AG04450 (cell line): ENCODE data around the gene VILL. TPM values are rescaled to one million over a fixed set of nuclear protein-coding genes. Genes with fewer than 3 reads are reported as not detected.

Experiments
- CTCF ChIA-PET: fragments of 300-600, 350-600 bp; formaldehyde crosslinking; extraction: SDS; loops from one replicate; lab custom pipeline; 2022; ENCODE audit warnings: antibody characterized with exemption, inconsistent platforms; lab: Charles Lee
- POLR2A ChIA-PET: fragments of 350-600 bp; formaldehyde crosslinking; extraction: SDS; loops from one replicate; lab custom pipeline; 2021; ENCODE audit warnings: antibody characterized with exemption, inconsistent platforms; lab: Yijun Ruan, JAX
- DNase-seq: peaks from one replicate; pipeline ENCODE4 v3.0.0-alpha.2; 2011; ENCODE audit warnings: low read depth, low spot score
- H3K27ac ChIP-seq: one replicate; pipeline ENCODE4 v1.5.1; 2012; ENCODE audit warnings: low read depth, low read length, control low read depth
- H3K27me3 ChIP-seq: one replicate; pipeline ENCODE4 v1.6.0; 2012; ENCODE audit warnings: low read length; ENCODE audit not compliant: control insufficient read depth, insufficient read depth
- H3K4me3 ChIP-seq: 2 replicates; pipeline ENCODE4 v1.5.1; 2011; ENCODE audit warnings: mild to moderate bottlenecking, low read depth, low read length, control low read depth
- H3K9me3 ChIP-seq: 2 replicates; pipeline ENCODE4 v1.5.1; 2012; ENCODE audit warnings: low read length; ENCODE audit not compliant: control insufficient read depth, insufficient read depth
- polyA plus RNA-seq: library from polyadenylated mRNA; depleted of rRNA; stranded (reverse); fragments of >200 nt; gene quantifications from 2 replicates; pipeline ENCODE4 v1.2.3, GENCODE V29; 2011
- TF ChIP-seq, protein P1 (sequence below): IDR thresholded peaks from 2 replicates; pipeline ENCODE4 v1.5.1; 2011; ENCODE audit warnings: low read depth, low read length, control low read depth, inconsistent platforms

VILL gene
- polyA plus RNA-seq, 1 experiment, result 2.6 TPM

- no peak for DNase-seq
- POLR2A ChIA-PET, result interaction anchor here (0.9 kb wide), 1 partner anchor 23 kb away, joined by 3 read pairs; no protein-coding TSS in a partner anchor
- Histone ChIP-seq H3K9me3 (no peaks in the 10 kb centered on the region), H3K4me3 (no peak overlapping the region), H3K27me3 (no peaks in the 10 kb centered on the region), H3K27ac (no peak overlapping the region)
- TF ChIP-seq, protein P1, sequence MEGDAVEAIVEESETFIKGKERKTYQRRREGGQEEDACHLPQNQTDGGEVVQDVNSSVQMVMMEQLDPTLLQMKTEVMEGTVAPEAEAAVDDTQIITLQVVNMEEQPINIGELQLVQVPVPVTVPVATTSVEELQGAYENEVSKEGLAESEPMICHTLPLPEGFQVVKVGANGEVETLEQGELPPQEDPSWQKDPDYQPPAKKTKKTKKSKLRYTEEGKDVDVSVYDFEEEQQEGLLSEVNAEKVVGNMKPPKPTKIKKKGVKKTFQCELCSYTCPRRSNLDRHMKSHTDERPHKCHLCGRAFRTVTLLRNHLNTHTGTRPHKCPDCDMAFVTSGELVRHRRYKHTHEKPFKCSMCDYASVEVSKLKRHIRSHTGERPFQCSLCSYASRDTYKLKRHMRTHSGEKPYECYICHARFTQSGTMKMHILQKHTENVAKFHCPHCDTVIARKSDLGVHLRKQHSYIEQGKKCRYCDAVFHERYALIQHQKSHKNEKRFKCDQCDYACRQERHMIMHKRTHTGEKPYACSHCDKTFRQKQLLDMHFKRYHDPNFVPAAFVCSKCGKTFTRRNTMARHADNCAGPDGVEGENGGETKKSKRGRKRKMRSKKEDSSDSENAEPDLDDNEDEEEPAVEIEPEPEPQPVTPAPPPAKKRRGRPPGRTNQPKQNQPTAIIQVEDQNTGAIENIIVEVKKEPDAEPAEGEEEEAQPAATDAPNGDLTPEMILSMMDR, result peak; percentile 73
- CTCF ChIA-PET, result interaction anchor here (0.7 to 4.2 kb wide), 31 partner anchors 8 to 121 kb away, joined by 3 to 59 read pairs (median 4); no protein-coding TSS in a partner anchor
Measured at GRCh38 chr3:37974121-37975083, 16.2 kb upstream of the VILL start.

GRCh38 chr3:37979541-37980461 is 10.8 kb upstream of the VILL start:
- CTCF ChIA-PET, result interaction anchor here (1.4 to 4.3 kb wide), 3 partner anchors 12 to 124 kb away, joined by 8 to 20 read pairs (median 12); no protein-coding TSS in a partner anchor
- Histone ChIP-seq H3K27me3 (no peaks in the 10 kb centered on the region), H3K4me3 (no peak overlapping the region), H3K27ac (no peak overlapping the region), H3K9me3 (no peaks in the 10 kb centered on the region)
- TF ChIP-seq, protein P1, result no peak
- no peak for DNase-seq
- POLR2A ChIA-PET, result interaction anchor here (1.1 kb wide), 1 partner anchor 14 kb away, joined by 5 read pairs; no protein-coding TSS in a partner anchor

GRCh38 chr3:37980462-37981347 is 9.9 kb upstream of the VILL start:
- no peaks in the 10 kb centered on the region for H3K27me3 ChIP-seq
- no peaks in the 10 kb centered on the region for H3K9me3 ChIP-seq
- TF ChIP-seq, protein P1, result no peak
- H3K4me3 ChIP-seq, result no peak overlapping the region
- ChIA-PET CTCF (interaction anchor here (0.6 to 4.3 kb wide), 4 partner anchors 13 to 431 kb away, joined by 3 to 20 read pairs (median 6); no protein-coding TSS in a partner anchor), POLR2A (interaction anchor here (0.6 to 1.1 kb wide), 3 partner anchors 14 to 180 kb away, joined by 3 to 5 read pairs (median 4); no protein-coding TSS in a partner anchor)
- no peak for DNase-seq
- no peak overlapping the region for H3K27ac ChIP-seq

GRCh38 chr3:37981348-37981664 is 9.3 kb upstream of the VILL start:
- TF ChIP-seq, protein P1, result no peak
- no peak overlapping the region for H3K4me3 ChIP-seq
- H3K27ac ChIP-seq, result no peak overlapping the region
- no peaks in the 10 kb centered on the region for H3K9me3 ChIP-seq
- DNase-seq, result no peak
- ChIA-PET CTCF (interaction anchor here (0.6 to 4.3 kb wide), 4 partner anchors 14 to 432 kb away, joined by 3 to 20 read pairs (median 6); no protein-coding TSS in a partner anchor), POLR2A (interaction anchor here (0.6 kb wide), 1 partner anchor 181 kb away, joined by 3 read pairs; no protein-coding TSS in a partner anchor)
- H3K27me3 ChIP-seq, result no peaks in the 10 kb centered on the region
